Measurements from ENCODE around the gene WAPL. TPM values are rescaled to one million over a fixed set of nuclear protein-coding genes. Genes with fewer than 3 reads are reported as not detected.
"Not testable (repeated sequence)": the region's sequence is repeated elsewhere in the genome, so short reads cannot be mapped to it uniquely, and the experiment has no call there.

The WAPL gene
- polyA plus RNA-seq, 1 of the 3 experiments (the other 2 are of a cell fraction): 8.7 TPM

GRCh38 chr10:86526606-86527005 is 5.0 kb upstream of the WAPL start:
- Histone ChIP-seq H3K4me3 (ENCODE audit: low read depth in 2 of 2, low read length in 1 of 2) (no peak overlapping the region), H3K9me3 (no peaks in the 10 kb centered on the region), H3K27me3 (ENCODE audit: insufficient read depth) (no peaks in the 10 kb centered on the region), H4K20me1 (ENCODE audit: insufficient read depth) (no peaks in the 10 kb centered on the region), H3F3A (replicated peaks; ENCODE audit: insufficient read depth) (no peaks in the 10 kb centered on the region), H3K36me3 (replicated peaks in 1 of 2; ENCODE audit: control insufficient read depth in 1 of 2, insufficient read depth in 2 of 2, low read length in 1 of 2) (no peaks in the 10 kb centered on the region), H2AFZ (ENCODE audit: low read depth) (no peak overlapping the region), H3K4me1 (ENCODE audit: control insufficient read depth in 1 of 2, insufficient read depth in 2 of 2, low read depth in 1 of 2, low read length in 1 of 2) (peaks cover 0 to 16% of the 10 kb centered on the region in 2 experiments; a peak in 2 of 4 replicates), H3K9ac (no peak overlapping the region), H3K9me2 (no peaks in the 10 kb centered on the region), H3K27ac (ENCODE audit: low read depth in 2 of 2, low read length in 1 of 2) (no peak overlapping the region), H3K4me2 (no peak overlapping the region), H3K79me2 (ENCODE audit: insufficient read depth) (peaks cover 42% of the 10 kb centered on the region)
- ChIA-PET CTCF (no interaction called here), POLR2A (no interaction called here)
- TF ChIP-seq MXI1 (IDR thresholded peaks at IDR 0.05; ENCODE audit: low read depth, low read length) (no peak), REST (IDR thresholded peaks at IDR 0.05; ENCODE audit: low read depth, low read length) (no peak), RAD21 (IDR thresholded peaks at IDR 0.05; ENCODE audit: low read length) (no peak), CTCF (IDR thresholded peaks at IDR 0.05) (no peak), USF2 (IDR thresholded peaks at IDR 0.05; ENCODE audit: borderline replicate concordance, low read depth, low read length) (no peak), POLR2AphosphoS5 (IDR thresholded peaks at IDR 0.05; ENCODE audit: low read depth, low read length) (no peak), SIN3A (IDR thresholded peaks at IDR 0.05; ENCODE audit: borderline replicate concordance, low read depth, low read length) (no peak), USF1 (IDR thresholded peaks at IDR 0.05; ENCODE audit: borderline replicate concordance, low read depth) (no peak), GABPA (IDR thresholded peaks at IDR 0.05; ENCODE audit: low read depth) (no peak), FOSL2 (IDR thresholded peaks at IDR 0.05; ENCODE audit: borderline replicate concordance, low read depth) (no peak), MEF2A (IDR thresholded peaks at IDR 0.05; ENCODE audit: borderline replicate concordance, low read depth) (no peak), TAF1 (IDR thresholded peaks at IDR 0.05; ENCODE audit: borderline replicate concordance, low read depth, low read length) (no peak), SMC3 (IDR thresholded peaks at IDR 0.05; ENCODE audit: low read depth, low read length) (no peak), ELF1 (IDR thresholded peaks at IDR 0.05) (no peak), TCF12 (IDR thresholded peaks at IDR 0.05) (no peak), RCOR1 (IDR thresholded peaks at IDR 0.05; ENCODE audit: low read length) (no peak), FOXM1 (IDR thresholded peaks at IDR 0.05; ENCODE audit: low read depth) (no peak), IRF3 (IDR thresholded peaks at IDR 0.05; ENCODE audit: low read depth, low read length) (no peak), PBX3 (IDR thresholded peaks at IDR 0.05) (no peak), EZH2phosphoT487 (IDR thresholded peaks at IDR 0.05; ENCODE audit: borderline replicate concordance, low read depth) (no peak)
- DNase-seq: no peak
- WGBS (ENCODE audit: low lambda C conversion rate): 95% methylated on average over 4 of the region's 4 CpGs

- H3F3A ChIP-seq (replicated peaks; ENCODE audit: insufficient read depth); H3K9ac ChIP-seq; H3K4me3 ChIP-seq (ENCODE audit: low read depth in 2 of 2, low read length in 1 of 2); POLR2A ChIA-PET; DNase-seq; H4K20me1 ChIP-seq (ENCODE audit: insufficient read depth); H3K9me2 ChIP-seq; H3K9me3 ChIP-seq; H3K27me3 ChIP-seq (ENCODE audit: insufficient read depth); H3K36me3 ChIP-seq (replicated peaks in 1 of 2; ENCODE audit: control insufficient read depth in 1 of 2, insufficient read depth in 2 of 2, low read length in 1 of 2); H2AFZ ChIP-seq (ENCODE audit: low read depth); H3K27ac ChIP-seq (ENCODE audit: low read depth in 2 of 2, low read length in 1 of 2); CTCF ChIA-PET; H3K4me2 ChIP-seq: not testable (repeated sequence)
- H3K4me1 ChIP-seq (ENCODE audit: control insufficient read depth in 1 of 2, insufficient read depth in 2 of 2, low read depth in 1 of 2, low read length in 1 of 2): peaks cover 0 to 16% of the 10 kb centered on the region in 2 experiments; a peak in 2 of 4 replicates
- peaks cover 50% of the 10 kb centered on the region for H3K79me2 ChIP-seq (ENCODE audit: insufficient read depth)
- WGBS (ENCODE audit: low lambda C conversion rate): 97% methylated on average over 6 of the region's 6 CpGs
These were observed 4.1 kb upstream of the WAPL start for GRCh38 chr10:86525713-86526112.
